HG02798 (cell line): ENCODE measurements around the gene MAP3K20.
"Not testable (repeated sequence)": the region's sequence is repeated elsewhere in the genome, so short reads cannot be mapped to it uniquely, and the experiment has no call there.

Experiments
- ATAC-seq: cut with Tn5 transposase; IDR thresholded peaks from one replicate; pipeline ENCODE4 v1.9.1; 2021; ENCODE audit warnings: mild to moderate bottlenecking; ENCODE audit not compliant: unreplicated experiment, poor library complexity

Gene MAP3K20

DNA sequence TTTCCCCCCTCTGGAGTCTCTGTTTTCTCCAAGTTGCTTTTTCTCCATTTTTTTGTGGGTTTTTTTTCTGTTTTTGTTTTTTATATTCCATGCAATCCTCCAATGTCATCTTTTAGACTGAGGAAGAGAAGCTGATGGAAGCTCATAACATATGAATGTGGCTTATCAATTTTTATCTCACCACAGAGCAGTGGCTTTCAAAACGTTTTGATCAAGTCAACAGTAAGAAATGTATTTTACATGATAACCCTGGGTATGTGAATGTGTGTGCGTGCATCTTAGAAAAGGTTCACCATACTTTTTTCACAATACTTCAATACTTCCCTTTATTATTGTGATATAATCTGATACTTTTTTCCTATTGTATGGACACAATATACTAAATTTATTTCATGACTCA lies 214.4 kb downstream of the MAP3K20 start:
- no peak for ATAC-seq

DNA sequence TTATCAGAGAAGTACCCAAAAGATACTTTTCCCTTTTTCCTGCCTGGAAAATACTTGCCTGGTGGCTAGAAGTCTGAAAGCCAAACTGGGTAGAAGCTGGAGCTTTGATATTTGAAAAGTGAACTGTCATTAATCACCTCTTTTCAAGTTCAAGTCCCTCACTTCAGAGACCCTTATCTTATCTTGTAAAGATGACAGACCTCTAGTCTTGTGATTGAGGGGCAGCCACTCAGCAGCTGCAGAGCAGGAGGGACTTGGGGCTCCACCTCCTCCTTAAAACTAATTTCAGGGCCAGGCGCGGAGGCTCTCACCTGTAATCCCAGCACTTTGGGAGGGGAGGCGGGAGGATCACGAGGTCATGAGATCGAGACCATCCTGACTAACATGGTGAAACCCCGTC lies 214.9 kb downstream of the MAP3K20 start:
- no peak for ATAC-seq

DNA sequence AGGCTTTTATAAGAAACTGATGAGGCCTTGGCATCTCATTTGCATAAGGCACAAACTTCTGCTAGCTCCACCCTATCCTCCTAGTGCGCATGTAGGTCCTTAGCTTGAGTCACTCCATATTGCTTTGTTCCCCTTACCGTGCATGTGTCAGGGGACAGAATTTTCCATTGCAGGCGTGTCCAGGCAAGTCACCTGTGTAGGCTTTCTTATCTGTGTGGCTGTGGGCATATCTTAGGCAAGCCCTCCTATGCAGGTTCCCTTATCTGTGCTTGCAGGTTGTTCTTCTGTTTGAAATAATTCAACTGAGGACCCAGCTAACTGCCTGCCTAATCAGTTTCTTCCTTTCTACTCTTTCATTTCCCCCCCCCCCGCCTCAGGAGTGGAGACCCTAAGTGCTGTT lies 215.8 kb downstream of the MAP3K20 start:
- ATAC-seq, result no peak

GRCh38 chr2:173296235-173296634 lies 220.6 kb downstream of the MAP3K20 start:
- ATAC-seq, result no peak

DNA sequence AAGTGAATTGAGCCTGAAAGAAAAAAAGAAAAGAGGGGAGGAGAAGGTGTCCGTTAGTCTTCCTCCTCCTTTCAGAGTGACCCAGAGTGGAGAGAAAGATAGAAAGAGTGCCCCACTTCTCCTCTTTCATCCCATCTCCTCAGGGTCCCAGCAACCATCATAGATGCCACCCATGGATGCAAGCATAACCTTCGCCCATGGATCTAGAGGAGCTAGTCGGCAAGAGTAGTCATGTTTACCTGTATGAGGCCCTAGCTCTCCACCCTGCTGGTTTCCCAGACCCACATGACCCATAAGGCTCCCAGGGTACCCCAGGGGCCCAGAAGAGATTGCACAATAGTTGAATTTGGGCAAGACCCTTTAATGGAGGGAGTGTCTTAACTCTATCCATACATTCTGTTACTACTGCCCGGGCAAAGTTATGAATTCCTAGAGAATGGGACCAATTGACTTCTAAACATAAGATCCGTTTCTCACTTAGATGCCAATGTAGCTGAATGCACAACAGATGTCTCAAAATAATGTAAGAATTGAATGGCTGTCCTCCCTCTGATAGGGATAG lies 223.0 kb downstream of the MAP3K20 start:
- no peak for ATAC-seq

GRCh38 chr2:173299764-173300163 lies 224.1 kb downstream of the MAP3K20 start:
- ATAC-seq, result no peak

GRCh38 chr2:173300458-173300857 lies 224.8 kb downstream of the MAP3K20 start:
- no peak for ATAC-seq

DNA sequence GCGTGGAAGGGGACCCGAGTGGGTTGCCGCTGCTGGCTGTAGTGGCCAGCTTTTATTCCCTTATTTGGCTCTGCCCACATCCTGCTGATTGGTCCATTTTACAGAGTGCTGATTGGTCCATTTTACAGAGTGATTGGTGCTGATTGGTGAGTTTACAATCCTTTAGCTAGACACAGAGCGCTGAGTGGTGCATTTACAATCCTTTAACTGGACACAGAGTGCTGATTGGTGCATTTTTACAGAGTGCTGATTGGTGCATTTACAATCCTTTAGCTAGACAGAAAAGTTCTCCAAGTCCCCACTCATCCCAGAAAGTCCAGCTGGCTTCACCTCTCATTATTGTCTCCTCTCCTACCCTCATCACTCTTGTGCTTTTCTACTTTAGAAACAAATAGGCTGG lies 225.9 kb downstream of the MAP3K20 start:
- not testable (repeated sequence) for ATAC-seq

- no peak for ATAC-seq
These were observed 229.7 kb downstream of the MAP3K20 start for GRCh38 chr2:173305303-173305702.

- ATAC-seq, result no peak
These were observed 231.6 kb downstream of the MAP3K20 start for GRCh38 chr2:173307293-173307692.

DNA sequence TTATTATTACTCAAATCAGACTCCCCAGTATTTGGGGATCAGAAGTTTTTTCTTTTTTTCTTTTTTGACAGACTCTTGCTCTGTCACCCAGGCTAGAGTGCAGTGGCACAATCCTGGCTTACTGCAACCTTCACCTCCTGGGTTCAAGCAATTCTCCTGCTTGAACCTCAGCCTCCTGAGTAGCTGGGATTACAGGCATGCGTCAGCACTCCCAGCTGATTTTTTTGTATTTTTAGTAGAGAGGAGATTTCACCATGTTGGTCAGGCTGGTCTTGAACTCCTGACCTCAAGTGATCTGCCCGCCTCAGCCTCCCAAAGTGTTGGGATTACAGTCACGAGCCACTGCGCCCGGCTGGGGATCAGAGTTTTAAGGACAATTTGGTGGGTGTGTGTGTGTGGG lies 233.7 kb downstream of the MAP3K20 start:
- ATAC-seq, result not testable (repeated sequence)

DNA sequence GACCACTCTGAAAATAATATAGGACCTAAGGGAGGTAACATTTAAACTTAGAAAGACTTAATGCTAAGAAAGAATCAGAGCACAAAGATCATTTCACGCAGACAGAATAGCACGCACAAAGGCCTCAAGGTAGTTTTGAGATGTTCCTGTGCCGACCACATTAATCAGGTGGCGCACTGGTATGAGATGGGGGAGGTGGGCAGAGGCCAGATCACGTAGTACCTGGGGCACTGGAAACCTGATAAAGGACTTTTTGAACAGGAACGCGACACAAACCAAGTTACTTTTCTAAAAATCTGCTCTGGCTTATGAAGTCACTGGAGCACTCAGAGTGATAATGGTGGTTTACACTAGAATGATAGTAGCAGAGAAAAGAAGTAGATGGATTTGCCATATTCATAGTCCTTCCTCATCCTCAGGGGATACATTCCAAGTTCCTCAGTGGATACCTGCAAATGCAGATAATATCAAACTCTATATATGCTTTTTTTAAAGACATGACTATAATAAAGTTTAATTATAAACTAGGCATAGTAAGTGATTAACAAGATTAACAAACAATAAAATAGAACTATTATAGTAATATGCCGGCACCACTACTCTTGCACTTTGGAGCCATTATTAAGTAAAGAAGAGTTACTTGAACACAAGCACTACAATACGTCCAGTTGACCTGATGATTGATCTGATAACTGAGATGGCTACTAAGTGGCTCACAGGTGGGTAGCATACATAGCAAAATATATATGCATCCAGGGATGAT lies 236.4 kb downstream of the MAP3K20 start:
- no peak for ATAC-seq
